H1 (cell line): Measurements from ENCODE around the gene VRK3. TPM values are rescaled to one million over a fixed set of nuclear protein-coding genes. Genes with fewer than 3 reads are reported as not detected.

ENCODE experiments used
- CTCF ChIA-PET: fragments of 300-600 bp; sonication (Branson Sonifier 250); formaldehyde crosslinking; loops from one replicate; lab custom pipeline; 2021; ENCODE audit not compliant: partially characterized antibody; lab: Charles Lee
- POLR2A ChIA-PET: fragments of 300-600 bp; sonication (Branson Sonifier 250); formaldehyde crosslinking; loops from one replicate; lab custom pipeline; 2021; ENCODE audit warnings: inconsistent platforms; ENCODE audit not compliant: partially characterized antibody; lab: Charles Lee
- DNase-seq, 2 experiments: peaks; one replicate each; pipeline versions ENCODE4 v3.0.0 to v3.0.0-alpha.2; 2010 to 2022; ENCODE audit warnings: low spot score in 2 of 2, low read depth in 1 of 2, mixed read lengths in 1 of 2
- FAIRE-seq: peaks from 2 replicates; lab custom pipeline; 2011; peaks lifted over from hg19 to GRCh38; lab: Jason Lieb, UNC
- H2AFZ ChIP-seq: 2 replicates; pipeline ENCODE4 v1.8.1; 2012; ENCODE audit warnings: low read length, inconsistent platforms
- H2AK5ac ChIP-seq: 2 replicates; pipeline ENCODE4 v1.6.1; 2013; ENCODE audit warnings: low read depth, low read length
- H2BK120ac ChIP-seq: replicated peaks from 2 replicates; pipeline ENCODE3; 2013; ENCODE audit warnings: low read depth, low read length, inconsistent platforms
- H2BK12ac ChIP-seq: 2 replicates; pipeline ENCODE4 v1.6.1; 2013; ENCODE audit warnings: low read depth, low read length
- H2BK15ac ChIP-seq: 2 replicates; pipeline ENCODE4 v1.6.1; 2013; ENCODE audit warnings: low read length
- H2BK20ac ChIP-seq: 2 replicates; pipeline ENCODE4 v1.6.1; 2013; ENCODE audit warnings: low read length
- H2BK5ac ChIP-seq: 2 replicates; pipeline ENCODE4 v1.6.1; 2013; ENCODE audit warnings: low read depth, low read length
- H3K14ac ChIP-seq: 2 replicates; pipeline ENCODE4 v1.6.1; 2013; ENCODE audit warnings: inconsistent platforms; ENCODE audit not compliant: insufficient read length
- H3K18ac ChIP-seq: 2 replicates; pipeline ENCODE4 v1.6.1; 2013; ENCODE audit warnings: low read length; ENCODE audit errors: extremely low read depth
- H3K23ac ChIP-seq: 2 replicates; pipeline ENCODE4 v1.6.1; 2013; ENCODE audit warnings: inconsistent platforms; ENCODE audit not compliant: insufficient read length
- H3K23me2 ChIP-seq: 2 replicates; pipeline ENCODE4 v1.6.1; 2013; ENCODE audit warnings: low read depth, low read length
- H3K27ac ChIP-seq: 2 replicates; pipeline ENCODE4 v1.6.1; 2011; ENCODE audit warnings: low read depth, low read length, inconsistent platforms
- H3K27me3 ChIP-seq, 4 experiments: replicated peaks in 1 of 4; 1 replicate in 1 of 4; 2 replicates in 3 of 4; pipeline versions ENCODE4 v1.6.1 to v1.8.1; 2011 to 2013; ENCODE audit warnings: low read length in 3 of 4, mild to moderate bottlenecking in 3 of 4, inconsistent platforms in 2 of 4, mixed read lengths in 2 of 4, moderate library complexity in 1 of 4; ENCODE audit not compliant: control insufficient read depth in 3 of 4, insufficient read depth in 3 of 4; ENCODE audit errors: extremely low read depth in 1 of 4
- H3K36me3 ChIP-seq, 4 experiments: 2 replicates each; pipeline versions ENCODE4 v1.6.1 to v1.8.1; 2011 to 2013; ENCODE audit warnings: mild to moderate bottlenecking in 4 of 4, low read length in 3 of 4, moderate library complexity in 2 of 4, control low read depth in 1 of 4, inconsistent platforms in 1 of 4; ENCODE audit not compliant: insufficient read depth in 4 of 4, control insufficient read depth in 2 of 4
- H3K4ac ChIP-seq: replicated peaks from 2 replicates; pipeline ENCODE3; 2013; ENCODE audit warnings: low read length, low read depth, mixed read lengths, inconsistent platforms; ENCODE audit not compliant: insufficient read length
- H3K4me1 ChIP-seq, 4 experiments: replicated peaks in 1 of 4; 1 replicate in 1 of 4; 2 replicates in 3 of 4; pipeline versions ENCODE4 v1.6.1 to v1.8.1; 2011 to 2013; ENCODE audit warnings: low read length in 3 of 4, inconsistent platforms in 2 of 4, mixed read lengths in 1 of 4; ENCODE audit not compliant: insufficient read depth in 4 of 4, control insufficient read depth in 3 of 4
- H3K4me2 ChIP-seq, 2 experiments: 2 replicates each; pipeline versions ENCODE4 v1.6.1 to v1.8.1; 2011 to 2013; ENCODE audit warnings: low read depth in 2 of 2, low read length in 2 of 2, control low read depth in 1 of 2, inconsistent platforms in 1 of 2, mild to moderate bottlenecking in 1 of 2; ENCODE audit not compliant: insufficient read depth in 1 of 2
- H3K4me3 ChIP-seq, 4 experiments: fragments of 200-600, 300-600 bp in 1 of 4; sonication (generic), shearing (Covaris generic), sonication (Bioruptor Twin) in 1 of 4; 2 replicates each; pipeline versions ENCODE4 v1.5.1 to v1.8.1; 2011 to 2016; ENCODE audit warnings: low read length in 4 of 4, low read depth in 3 of 4, control low read depth in 2 of 4, inconsistent platforms in 2 of 4, mild to moderate bottlenecking in 2 of 4, mixed read lengths in 1 of 4, moderate library complexity in 1 of 4; ENCODE audit not compliant: insufficient read depth in 2 of 4; ENCODE audit errors: extremely low read depth in 1 of 4
- H3K56ac ChIP-seq: replicated peaks from 2 replicates; pipeline ENCODE3; 2013; ENCODE audit warnings: low read depth, mild to moderate bottlenecking, mixed read lengths, low read length, inconsistent platforms; ENCODE audit not compliant: insufficient read length
- H3K79me1 ChIP-seq: 2 replicates; pipeline ENCODE4 v1.6.1; 2013; ENCODE audit warnings: low read depth, low read length, control low read depth
- H3K79me2 ChIP-seq, 2 experiments: 2 replicates each; pipeline versions ENCODE4 v1.6.1 to v1.8.1; 2012 to 2013; ENCODE audit warnings: low read length in 2 of 2, mild to moderate bottlenecking in 2 of 2, inconsistent platforms in 1 of 2; ENCODE audit not compliant: insufficient read depth in 2 of 2, control insufficient read depth in 1 of 2
- H3K9ac ChIP-seq, 4 experiments: replicated peaks in 1 of 4; 1 replicate in 1 of 4; 2 replicates in 3 of 4; pipeline versions ENCODE4 v1.6.1 to v1.8.1; 2011 to 2013; ENCODE audit warnings: low read depth in 3 of 4, low read length in 3 of 4, control low read depth in 2 of 4, mild to moderate bottlenecking in 2 of 4, moderate library complexity in 2 of 4, inconsistent platforms in 1 of 4; ENCODE audit errors: extremely low read depth in 1 of 4
- H3K9me3 ChIP-seq, 2 experiments: 2 replicates each; pipeline versions ENCODE4 v1.6.1 to v1.8.1; 2012 to 2013; ENCODE audit warnings: mild to moderate bottlenecking in 2 of 2, moderate library complexity in 2 of 2, control low read depth in 1 of 2, inconsistent platforms in 1 of 2, low read depth in 1 of 2, low read length in 1 of 2, mixed read lengths in 1 of 2; ENCODE audit not compliant: insufficient read depth in 2 of 2
- H4K20me1 ChIP-seq, 2 experiments: replicated peaks in 1 of 2; 2 replicates each; pipeline versions ENCODE3 to v1.8.1; 2011 to 2013; ENCODE audit warnings: inconsistent platforms in 2 of 2, low read length in 2 of 2, mild to moderate bottlenecking in 1 of 2; ENCODE audit not compliant: insufficient read depth in 2 of 2, control insufficient read depth in 1 of 2
- H4K5ac ChIP-seq: 2 replicates; pipeline ENCODE4 v1.6.1; 2013; ENCODE audit warnings: low read length, low read depth, mixed read lengths, inconsistent platforms; ENCODE audit not compliant: insufficient read length
- H4K8ac ChIP-seq: 2 replicates; pipeline ENCODE4 v1.8.0; 2013; ENCODE audit warnings: mild to moderate bottlenecking, moderate library complexity, low read length, inconsistent platforms; ENCODE audit not compliant: insufficient read depth; ENCODE audit errors: extremely low read depth
- H4K91ac ChIP-seq: replicated peaks from 2 replicates; pipeline ENCODE3; 2013; ENCODE audit warnings: low read length, mixed read lengths, inconsistent platforms; ENCODE audit not compliant: insufficient read length
- ASH2L ChIP-seq: fragments of 200-600, 300-600 bp; sonication (generic); IDR thresholded peaks from one replicate; pipeline ENCODE4 v1.7.1; 2017; ENCODE audit warnings: low read length
- E2F6 ChIP-seq: IDR thresholded peaks from 2 replicates; pipeline ENCODE4 v1.6.1; 2012; ENCODE audit warnings: inconsistent platforms
- EGR1 ChIP-seq: IDR thresholded peaks from 2 replicates; pipeline ENCODE4 v1.6.1; 2011; ENCODE audit warnings: low read depth, low read length, borderline replicate concordance
- FOSL1 ChIP-seq: IDR thresholded peaks from 2 replicates; pipeline ENCODE4 v1.6.1; 2011; ENCODE audit warnings: mild to moderate bottlenecking, low read depth, low read length, moderate library complexity; ENCODE audit not compliant: insufficient read depth
- GABPA ChIP-seq: IDR thresholded peaks from 2 replicates; pipeline ENCODE4 v1.6.1; 2011; ENCODE audit warnings: mild to moderate bottlenecking, low read length, moderate library complexity, borderline replicate concordance; ENCODE audit not compliant: insufficient read depth
- HDAC2 ChIP-seq, 2 experiments: fragments of 300-600 bp in 1 of 2; sonication (generic) in 1 of 2; IDR thresholded peaks; 2 replicates each; pipeline ENCODE4 v1.6.1; 2011 to 2012; ENCODE audit warnings: low read depth in 2 of 2, low read length in 2 of 2, mild to moderate bottlenecking in 2 of 2, moderate library complexity in 2 of 2, borderline replicate concordance in 1 of 2, inconsistent platforms in 1 of 2
- HDAC6 ChIP-seq: IDR thresholded peaks from one replicate; pipeline ENCODE4 v1.7.1; 2012; ENCODE audit warnings: low read depth, mild to moderate bottlenecking, inconsistent platforms, low read length, moderate library complexity
- JUND ChIP-seq: IDR thresholded peaks from 2 replicates; pipeline ENCODE4 v1.6.1; 2011; ENCODE audit warnings: mild to moderate bottlenecking, improper control_type of control experiment, low read length
- RAD21 ChIP-seq, 2 experiments: IDR thresholded peaks in 1 of 2; conservative IDR thresholded peaks in 1 of 2; 2 replicates each; pipeline ENCODE4 v1.6.1; 2011; ENCODE audit warnings: low read depth in 2 of 2, low read length in 2 of 2, improper control_type of control experiment in 1 of 2, inconsistent platforms in 1 of 2, mild to moderate bottlenecking in 1 of 2, moderate library complexity in 1 of 2
- RNF2 ChIP-seq: fragments of 200-900, 300-1000 bp; sonication (generic); IDR thresholded peaks from 2 replicates; pipeline ENCODE4 v1.7.1; 2016; ENCODE audit warnings: borderline replicate concordance, low read depth, mild to moderate bottlenecking, antibody characterized with exemption, low read length; ENCODE audit not compliant: poor library complexity, severe bottlenecking; ENCODE audit errors: missing control alignments
- SIX5 ChIP-seq: IDR thresholded peaks from 2 replicates; pipeline ENCODE4 v1.6.1; 2011; ENCODE audit warnings: mild to moderate bottlenecking, low read depth, low read length
- SP2 ChIP-seq: IDR thresholded peaks from 2 replicates; pipeline ENCODE4 v1.6.1; 2012; ENCODE audit warnings: mild to moderate bottlenecking, low read length, inconsistent platforms
- TAF1 ChIP-seq: IDR thresholded peaks from 2 replicates; pipeline ENCODE4 v1.6.1; 2011; ENCODE audit warnings: mild to moderate bottlenecking, low read depth, low read length
- WGBS, 2 experiments: shearing (Covaris generic) in 1 of 2; methylation state at CpG; one replicate each; pipeline versions ENCODE4 v1.1.6 to v1.1.7; 2013 to 2015; ENCODE audit warnings: low lambda C conversion rate in 2 of 2, mixed read lengths in 2 of 2, inconsistent platforms in 1 of 2, low coverage in 1 of 2, missing lambda C conversion rate in 1 of 2; ENCODE audit not compliant: insufficient replicate concordance in 2 of 2, insufficient coverage in 1 of 2, insufficient read length in 1 of 2; ENCODE audit errors: extremely low coverage in 1 of 2, missing lambda C conversion rate in 1 of 2; 5-methylcytosine and 5-hydroxymethylcytosine counted together
- polyA plus RNA-seq, 7 experiments: library from polyadenylated mRNA; depleted of rRNA in 3 of 7; stranded (reverse) in 5 of 7; unstranded in 2 of 7; fragments of >200 nt in 5 of 7; fragments of 200-250 nt in 2 of 7; gene quantifications; 1 replicate in 5 of 7; 2 replicates in 1 of 7; 4 replicates in 1 of 7; pipeline versions ENCODE4 v1.2.1 to v1.2.3, GENCODE V29; 2011 to 2013; ENCODE audit warnings: missing spikeins in 2 of 7, mixed read lengths in 2 of 7
- total RNA-seq: library from RNA; stranded (reverse); fragmentation: NEBNext Ultra II Directional; extraction: Animal tissue kit (Norgen Biotek cat#: 25700); gene quantifications from 2 replicates; pipeline ENCODE4 v1.2.1, GENCODE V29; 2021

Gene VRK3
- total and polyA plus RNA-seq, 2 of the 8 experiments (the other 6 are each of a cell fraction or from before 2014, with no cell fraction given) = 21.3 to 36.1 TPM

DNA sequence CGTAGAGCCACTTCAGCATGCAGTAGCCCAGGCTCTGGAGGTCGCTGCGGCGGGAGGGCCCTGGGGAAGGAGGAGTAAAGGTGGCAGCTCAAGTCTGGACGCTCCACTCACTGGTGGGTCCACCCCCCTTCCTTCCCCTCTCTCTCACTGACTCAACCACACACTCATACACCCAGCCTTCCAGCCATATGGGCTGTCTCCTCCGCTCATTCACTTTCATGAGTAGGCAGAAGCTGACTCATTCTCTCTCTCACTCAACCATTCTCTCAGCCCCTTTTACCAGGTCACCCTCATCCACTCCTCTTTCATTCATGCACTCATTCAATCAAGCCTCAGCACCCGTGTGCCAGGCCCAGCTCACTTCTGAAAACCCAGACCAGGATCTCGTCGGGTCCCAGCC, 36.7 kb downstream of the VRK3 start:
- Histone ChIP-seq H3K18ac (no peak overlapping the region), H3K27ac (no peak overlapping the region), H4K5ac (no peak overlapping the region), H4K20me1 (peaks cover 3 to 25% of the 10 kb centered on the region in 2 experiments), H2BK15ac (no peak overlapping the region), H3K4me3 (no peak overlapping the region), H3K36me3 (peaks cover 0 to 4% (median 0%) of the 10 kb centered on the region in 4 experiments; a peak in 3 of 8 replicates), H3K4ac (no peak overlapping the region), H2BK120ac (no peak overlapping the region), H3K14ac (no peak overlapping the region), H2BK12ac (no peak overlapping the region), H4K91ac (no peak overlapping the region), H2BK5ac (no peak overlapping the region), H3K9me3 (no peaks in the 10 kb centered on the region), H3K23me2 (no peaks in the 10 kb centered on the region), H3K23ac (no peak overlapping the region), H3K79me1 (no peaks in the 10 kb centered on the region), H3K56ac (no peak overlapping the region), H2AFZ (no peak overlapping the region), H3K4me1 (no peaks in the 10 kb centered on the region), H3K79me2 (no peaks in the 10 kb centered on the region), H3K27me3 (no peaks in the 10 kb centered on the region), H2AK5ac (no peak overlapping the region), H3K4me2 (no peak overlapping the region), H4K8ac (no peak overlapping the region), H3K9ac (no peak overlapping the region), H2BK20ac (no peak overlapping the region)
- FAIRE-seq (no peak), DNase-seq (no peak)
- POLR2A ChIA-PET = interaction anchor here (2.1 kb wide), 1 partner anchor 60 kb away, joined by 7 read pairs; the partner anchor contains the start of genes ATF5 and NUP62
- TF ChIP-seq SP2 (no peak), JUND (no peak), RAD21 (IDR thresholded peaks at IDR 0.05 in 1 of 2, conservative IDR thresholded peaks at IDR 0.05 in 1 of 2; ENCODE audit: low read depth in 2 of 2, low read length in 2 of 2) (no peak), E2F6 (no peak), SIX5 (no peak), HDAC2 (IDR thresholded peaks at IDR 0.05; ENCODE audit: borderline replicate concordance in 1 of 2, low read depth in 2 of 2, low read length in 2 of 2) (no peak), ASH2L (no peak), EGR1 (no peak), GABPA (no peak), TAF1 (no peak), HDAC6 (no peak), FOSL1 (no peak), RNF2 (no peak)
- CTCF ChIA-PET = interaction anchor here (16.2 kb wide), 1 partner anchor 49 kb away, joined by 231 read pairs; no protein-coding TSS in a partner anchor
- 87% methylated on average over 9 of the region's 9 CpGs; no CpG with 5 or more reads in 1 of the 2 experiments for WGBS, 2 experiments
